ENCODE measurements around the gene BTRC. TPM values are rescaled to one million over a fixed set of nuclear protein-coding genes. Genes with fewer than 3 reads are reported as not detected.

Gene BTRC
- total RNA-seq, 1 experiment from 2014 or later: 29.1 TPM

- TF ChIP-seq ELF1 (IDR thresholded peaks at IDR 0.05; ENCODE audit: borderline replicate concordance, low read depth) (no peak), CTCF (IDR thresholded peaks at IDR 0.05 in 2 of 3, conservative IDR thresholded peaks at IDR 0.05 in 1 of 3; ENCODE audit: borderline replicate concordance in 1 of 3, insufficient read depth in 1 of 3, low read depth in 2 of 3, low read length in 2 of 3) (no peak)
Measured at GRCh38 chr10:101446947-101447346, 93.0 kb downstream of the BTRC start (continued).

- H3K9me3 ChIP-seq (ENCODE audit: control insufficient read depth in 1 of 2, insufficient read depth in 1 of 2, low read depth in 1 of 2, low read length in 2 of 2): no peaks in the 10 kb centered on the region
- H4K20me1 ChIP-seq (ENCODE audit: insufficient read depth): no peaks in the 10 kb centered on the region
- ChIA-PET CTCF (interaction anchor here (1.8 to 3.1 kb wide), 2 partner anchors 19 to 233 kb away, joined by 9 to 29 read pairs; no protein-coding TSS in a partner anchor), POLR2A (no interaction called here), RAD21 (ENCODE audit: low non-redundant PET in 1 of 2, low total read pairs in 2 of 2, uncharacterized antibody in 2 of 2, unreplicated experiment in 2 of 2) (interaction anchor here in 1 of 2 experiments (0.6 kb wide), 1 partner anchor 26 kb away, joined by 5 read pairs; no protein-coding TSS in a partner anchor)
- no peak overlapping the region for H3K9ac ChIP-seq (ENCODE audit: low read length)
- DNase-seq (ENCODE audit: low read depth, low spot score) (no peak), ATAC-seq (no peak)
- H3K27me3 ChIP-seq (ENCODE audit: insufficient read depth, low read length): no peaks in the 10 kb centered on the region
- no TSS peak for BruUV-seq (replicated peaks)
- H3K79me2 ChIP-seq (ENCODE audit: insufficient read depth, low read length): no peaks in the 10 kb centered on the region
- TF ChIP-seq SP1 (IDR thresholded peaks at IDR 0.05; ENCODE audit: low read depth): no peak
- no peak for TF ChIP-seq SRF (IDR thresholded peaks at IDR 0.05; ENCODE audit: low read depth)
- no peak for TF ChIP-seq CTCF (IDR thresholded peaks at IDR 0.05 in 2 of 3, conservative IDR thresholded peaks at IDR 0.05 in 1 of 3; ENCODE audit: borderline replicate concordance in 1 of 3, insufficient read depth in 1 of 3, low read depth in 2 of 3, low read length in 2 of 3)
- TF ChIP-seq REST (IDR thresholded peaks at IDR 0.05; ENCODE audit: low read depth): no peak
- TF ChIP-seq FOSL1 (IDR thresholded peaks at IDR 0.05; ENCODE audit: low read depth): no peak
- TF ChIP-seq RAD21 (IDR thresholded peaks at IDR 0.05; ENCODE audit: low read depth): no peak
- TF ChIP-seq, protein P1, sequence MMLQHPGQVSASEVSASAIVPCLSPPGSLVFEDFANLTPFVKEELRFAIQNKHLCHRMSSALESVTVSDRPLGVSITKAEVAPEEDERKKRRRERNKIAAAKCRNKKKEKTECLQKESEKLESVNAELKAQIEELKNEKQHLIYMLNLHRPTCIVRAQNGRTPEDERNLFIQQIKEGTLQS (IDR thresholded peaks at IDR 0.05): no peak
- no peak for TF ChIP-seq CEBPB (IDR thresholded peaks at IDR 0.05; ENCODE audit: low read depth)
- TF ChIP-seq CBX3 (IDR thresholded peaks at IDR 0.05; ENCODE audit: low read depth): no peak
- no peak for TF ChIP-seq SIN3A (IDR thresholded peaks at IDR 0.05; ENCODE audit: low read depth)
- H2AFZ ChIP-seq (ENCODE audit: low read depth, low read length, poor library complexity, severe bottlenecking): no peak overlapping the region
- no peaks in the 10 kb centered on the region for H3K4me1 ChIP-seq (ENCODE audit: control insufficient read depth in 1 of 2, insufficient read depth in 2 of 2, low read length in 2 of 2)
- no peaks in the 10 kb centered on the region for H3K36me3 ChIP-seq (ENCODE audit: control insufficient read depth in 1 of 2, insufficient read depth in 2 of 2, low read length in 2 of 2)
- no peaks in the 10 kb centered on the region for H3K9me2 ChIP-seq (ENCODE audit: insufficient read depth)
- H3K4me3 ChIP-seq (replicated peaks in 1 of 2; ENCODE audit: low read depth in 1 of 2, low read length in 2 of 2): no peak overlapping the region
- intact Hi-C loops (cut with micrococcal nuclease): no loop called here
- no peak overlapping the region for H3K27ac ChIP-seq (ENCODE audit: low read depth, low read length)
- no peak overlapping the region for H3K4me2 ChIP-seq (ENCODE audit: low read length)
Measured at GRCh38 chr10:101447477-101447876, 93.5 kb downstream of the BTRC start.

Measured in HCT116 (cell line).